ENCODE measurements around the gene FAM20C. TPM values are rescaled to one million over a fixed set of nuclear protein-coding genes. Genes with fewer than 3 reads are reported as not detected.

FAM20C gene
- total and polyA plus RNA-seq, 4 donors = 11.3 to 104 (median 57.5) TPM

DNA sequence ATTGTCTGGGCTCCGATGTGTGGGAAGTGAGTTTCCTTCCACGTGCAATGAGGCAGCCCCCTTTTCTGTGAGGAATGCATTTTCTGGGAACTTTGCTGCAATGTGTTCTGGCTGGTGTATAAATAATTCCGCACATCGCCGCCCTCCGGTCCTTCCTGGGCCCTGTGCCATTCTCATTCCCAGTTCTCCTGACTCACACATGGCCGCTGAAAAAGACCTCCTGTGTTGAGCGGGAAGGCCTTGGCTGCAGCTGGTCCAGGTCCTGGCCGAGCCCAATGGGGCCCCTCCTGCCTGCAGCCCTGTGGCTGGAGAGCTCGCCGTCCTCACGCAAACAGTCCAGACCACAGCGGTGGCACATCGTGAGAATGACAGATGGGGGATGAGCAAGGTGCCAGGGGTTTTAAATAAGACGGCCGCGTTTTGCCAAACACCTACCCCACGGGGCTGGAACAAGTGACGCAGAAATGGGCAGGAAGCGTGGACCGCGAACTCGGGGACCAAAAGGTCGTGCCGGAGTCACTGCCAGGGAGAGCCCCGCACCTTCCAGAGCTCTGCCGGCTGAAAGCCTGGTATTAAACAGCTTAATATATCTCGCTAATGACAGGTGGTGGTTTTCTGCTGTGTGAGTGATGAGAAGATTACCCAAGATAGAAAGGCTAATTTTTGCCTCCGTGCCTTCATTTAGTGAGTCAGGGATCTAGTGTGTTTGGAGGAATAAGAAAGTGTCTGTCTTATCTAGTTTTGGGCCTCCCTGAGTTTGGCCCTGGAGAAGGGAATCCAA lies 37.0 kb downstream of the FAM20C start:
- Histone ChIP-seq H3K27me3 (ENCODE audit: control insufficient read depth in 1 of 2, insufficient read depth in 2 of 2, low read length in 1 of 2) (no peaks in the 10 kb centered on the region), H3K27ac (ENCODE audit: low read depth in 1 of 2, low read length in 2 of 2) (peak overlapping the region in 1 of 2 donors; percentile 69), H3K4me3 (ENCODE audit: low read length in 2 of 2) (no peak overlapping the region), H3K4me1 (ENCODE audit: control insufficient read depth in 1 of 2, insufficient read depth in 2 of 2, low read length in 2 of 2) (no peaks in the 10 kb centered on the region), H3K9me3 (ENCODE audit: control insufficient read depth, low read length) (no peaks in the 10 kb centered on the region), H3K36me3 (ENCODE audit: control insufficient read depth in 1 of 2, insufficient read depth in 2 of 2, low read length in 1 of 2) (no peaks in the 10 kb centered on the region)
- intact Hi-C loops (cut with DNase I) = loop anchor here in 1 of 2 donors (5.0 kb wide), 1 partner anchor 37 kb away; the partner anchor contains the start of gene FAM20C
- DNase-seq = peak; percentile 93 to 94
- ATAC-seq (ENCODE audit: low FRiP score) = peak; percentile 87
- 12 to 18% methylated on average over 29 of the region's 29 CpGs for WGBS, 2 donors

- Histone ChIP-seq H3K27ac (ENCODE audit: low read depth in 1 of 2, low read length in 2 of 2) (peak overlapping the region in 1 of 2 donors; percentile 23), H3K4me3 (ENCODE audit: low read length in 2 of 2) (no peak overlapping the region), H3K27me3 (ENCODE audit: control insufficient read depth in 1 of 2, insufficient read depth in 2 of 2, low read length in 1 of 2) (no peaks in the 10 kb centered on the region), H3K9me3 (ENCODE audit: control insufficient read depth, low read length) (no peaks in the 10 kb centered on the region), H3K4me1 (ENCODE audit: control insufficient read depth in 1 of 2, insufficient read depth in 2 of 2, low read length in 2 of 2) (no peaks in the 10 kb centered on the region), H3K36me3 (ENCODE audit: control insufficient read depth in 1 of 2, insufficient read depth in 2 of 2, low read length in 1 of 2) (no peaks in the 10 kb centered on the region)
- 87 to 88% methylated on average over 17 of the region's 17 CpGs for WGBS, 2 donors
- intact Hi-C loops (cut with DNase I) = loop anchor here in 1 of 2 donors (5.0 kb wide), 1 partner anchor 83 kb away; no protein-coding TSS in a partner anchor
- ATAC-seq (ENCODE audit: low FRiP score) (no peak), DNase-seq (no peak)
These were observed 37.9 kb downstream of the FAM20C start for GRCh38 chr7:230274-230673.

DNA sequence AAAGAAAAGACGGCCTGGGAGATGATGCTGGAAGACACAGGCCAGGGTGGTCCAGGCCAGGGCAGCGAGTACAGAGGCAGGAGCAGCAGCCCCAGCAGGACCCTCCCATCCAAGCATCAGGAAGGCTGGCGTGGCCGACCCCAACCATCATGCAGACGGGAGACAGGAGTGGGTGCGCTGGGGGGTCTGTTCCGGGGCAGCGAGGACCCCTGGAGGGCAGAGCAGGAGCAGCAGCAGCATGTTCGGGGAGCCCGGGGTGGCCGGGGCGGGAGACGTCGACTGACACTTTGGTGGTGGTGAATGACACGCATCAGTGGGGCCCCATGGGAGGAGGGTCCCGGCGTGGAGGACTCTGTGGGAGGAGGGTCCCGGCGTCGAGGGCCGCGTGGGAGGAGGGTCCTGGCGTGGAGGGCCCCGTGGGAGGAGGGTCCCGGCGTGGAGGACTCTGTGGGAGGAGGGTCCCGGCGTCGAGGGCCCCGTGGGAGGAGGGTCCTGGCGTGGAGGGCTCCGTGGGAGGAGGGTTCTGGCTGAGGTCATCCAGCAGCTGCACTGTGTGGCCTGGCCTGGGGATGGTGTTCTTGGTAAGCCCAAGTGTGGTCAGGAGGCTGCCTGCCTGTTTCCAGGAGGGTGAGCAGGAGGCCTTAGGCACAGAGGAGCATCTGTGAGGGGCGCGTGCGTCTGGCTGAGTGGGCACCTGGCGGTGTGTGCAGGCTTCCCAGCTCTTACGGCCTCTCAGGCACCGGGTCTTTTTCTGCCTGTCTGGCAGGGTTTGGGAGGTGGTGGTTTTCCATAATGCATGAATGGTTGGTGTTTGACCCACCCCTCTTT lies 38.9 kb downstream of the FAM20C start:
- no peaks in the 10 kb centered on the region for H3K27me3 ChIP-seq (ENCODE audit: control insufficient read depth in 1 of 2, insufficient read depth in 2 of 2, low read length in 1 of 2)
- 90 to 91% methylated on average over 35 to 38 of the region's 38 CpGs for WGBS, 2 donors
- ATAC-seq (ENCODE audit: low FRiP score) = no peak
- H3K27ac ChIP-seq (ENCODE audit: low read depth in 1 of 2, low read length in 2 of 2) = peak overlapping the region in 1 of 2 donors; percentile 9
- intact Hi-C loops (cut with DNase I) = loop anchor here in 1 of 2 donors (5.0 kb wide), 1 partner anchor 84 kb away; no protein-coding TSS in a partner anchor
- H3K4me1 ChIP-seq (ENCODE audit: control insufficient read depth in 1 of 2, insufficient read depth in 2 of 2, low read length in 2 of 2) = no peaks in the 10 kb centered on the region
- no peak overlapping the region for H3K4me3 ChIP-seq (ENCODE audit: low read length in 2 of 2)
- no peaks in the 10 kb centered on the region for H3K9me3 ChIP-seq (ENCODE audit: control insufficient read depth, low read length)
- no peak for DNase-seq
- no peaks in the 10 kb centered on the region for H3K36me3 ChIP-seq (ENCODE audit: control insufficient read depth in 1 of 2, insufficient read depth in 2 of 2, low read length in 1 of 2)

- intact Hi-C loops (cut with DNase I) = loop anchor here in 1 of 2 donors (5.0 kb wide), 1 partner anchor 85 kb away; no protein-coding TSS in a partner anchor
- DNase-seq (no peak), ATAC-seq (ENCODE audit: low FRiP score) (no peak)
- Histone ChIP-seq H3K27me3 (ENCODE audit: control insufficient read depth in 1 of 2, insufficient read depth in 2 of 2, low read length in 1 of 2) (no peaks in the 10 kb centered on the region), H3K4me3 (ENCODE audit: low read length in 2 of 2) (no peak overlapping the region), H3K36me3 (ENCODE audit: control insufficient read depth in 1 of 2, insufficient read depth in 2 of 2, low read length in 1 of 2) (no peaks in the 10 kb centered on the region), H3K9me3 (ENCODE audit: control insufficient read depth, low read length) (no peaks in the 10 kb centered on the region), H3K4me1 (ENCODE audit: control insufficient read depth in 1 of 2, insufficient read depth in 2 of 2, low read length in 2 of 2) (no peaks in the 10 kb centered on the region), H3K27ac (ENCODE audit: low read depth in 1 of 2, low read length in 2 of 2) (peak overlapping the region in 1 of 2 donors; percentile 72)
- WGBS, 2 donors = 85 to 88% methylated on average over 21 of the region's 21 CpGs
These were observed 39.5 kb downstream of the FAM20C start for GRCh38 chr7:231858-232246.

DNA sequence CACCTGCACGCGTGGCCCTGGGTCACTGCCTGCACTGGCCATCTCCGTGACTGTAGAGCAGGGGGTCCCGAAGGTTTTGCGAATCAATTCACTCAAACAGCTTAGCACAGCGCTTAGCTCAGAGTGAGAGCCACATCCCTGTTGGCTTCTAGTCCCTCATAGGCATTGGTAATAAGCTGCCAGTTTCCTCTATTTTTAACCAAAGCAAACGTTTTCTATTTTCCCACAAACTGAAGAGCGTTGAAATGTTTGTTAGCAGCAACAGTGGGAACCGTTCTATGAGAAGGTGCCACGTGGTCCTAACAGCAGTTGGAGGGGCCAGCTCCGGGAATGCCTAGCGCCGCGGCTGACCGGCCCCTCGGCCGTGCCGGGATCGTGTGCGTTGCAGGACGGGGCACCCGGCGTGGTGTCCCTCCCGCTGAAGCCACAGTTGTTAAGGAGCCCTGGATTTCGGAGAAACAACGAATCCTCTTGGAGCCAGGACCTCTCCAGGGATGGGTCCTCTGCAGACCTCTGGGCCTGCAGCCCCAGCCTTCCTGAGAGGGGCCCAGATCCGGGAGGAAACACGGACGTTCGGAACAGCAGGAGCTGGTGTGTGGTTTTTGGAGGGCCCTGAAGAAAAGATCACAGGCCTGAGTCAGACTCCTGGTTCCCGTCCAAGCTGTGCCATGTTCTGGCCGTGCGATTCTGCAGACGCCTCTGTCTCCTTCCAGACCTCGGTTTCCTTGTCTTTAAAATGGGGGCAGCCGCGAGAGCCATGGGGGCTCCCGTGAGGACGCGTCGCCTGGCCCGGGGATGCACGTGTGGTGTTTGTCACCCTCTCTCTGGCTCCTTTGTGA lies 40.3 kb downstream of the FAM20C start:
- Histone ChIP-seq H3K27me3 (ENCODE audit: control insufficient read depth in 1 of 2, insufficient read depth in 2 of 2, low read length in 1 of 2) (no peaks in the 10 kb centered on the region), H3K36me3 (ENCODE audit: control insufficient read depth in 1 of 2, insufficient read depth in 2 of 2, low read length in 1 of 2) (no peaks in the 10 kb centered on the region), H3K4me1 (ENCODE audit: control insufficient read depth in 1 of 2, insufficient read depth in 2 of 2, low read length in 2 of 2) (no peaks in the 10 kb centered on the region), H3K4me3 (ENCODE audit: low read length in 2 of 2) (no peak overlapping the region), H3K27ac (ENCODE audit: low read depth in 1 of 2, low read length in 2 of 2) (peak overlapping the region; percentile 23 to 72), H3K9me3 (ENCODE audit: control insufficient read depth, low read length) (no peaks in the 10 kb centered on the region)
- ATAC-seq (ENCODE audit: low FRiP score) (peak; percentile 6), DNase-seq (peak; percentile 84 to 91)
- intact Hi-C loops (cut with DNase I) = loop anchor here in 1 of 2 donors (5.0 kb wide), 1 partner anchor 85 kb away; no protein-coding TSS in a partner anchor
- 9 to 13% methylated on average over 43 of the region's 43 CpGs for WGBS, 2 donors

DNA sequence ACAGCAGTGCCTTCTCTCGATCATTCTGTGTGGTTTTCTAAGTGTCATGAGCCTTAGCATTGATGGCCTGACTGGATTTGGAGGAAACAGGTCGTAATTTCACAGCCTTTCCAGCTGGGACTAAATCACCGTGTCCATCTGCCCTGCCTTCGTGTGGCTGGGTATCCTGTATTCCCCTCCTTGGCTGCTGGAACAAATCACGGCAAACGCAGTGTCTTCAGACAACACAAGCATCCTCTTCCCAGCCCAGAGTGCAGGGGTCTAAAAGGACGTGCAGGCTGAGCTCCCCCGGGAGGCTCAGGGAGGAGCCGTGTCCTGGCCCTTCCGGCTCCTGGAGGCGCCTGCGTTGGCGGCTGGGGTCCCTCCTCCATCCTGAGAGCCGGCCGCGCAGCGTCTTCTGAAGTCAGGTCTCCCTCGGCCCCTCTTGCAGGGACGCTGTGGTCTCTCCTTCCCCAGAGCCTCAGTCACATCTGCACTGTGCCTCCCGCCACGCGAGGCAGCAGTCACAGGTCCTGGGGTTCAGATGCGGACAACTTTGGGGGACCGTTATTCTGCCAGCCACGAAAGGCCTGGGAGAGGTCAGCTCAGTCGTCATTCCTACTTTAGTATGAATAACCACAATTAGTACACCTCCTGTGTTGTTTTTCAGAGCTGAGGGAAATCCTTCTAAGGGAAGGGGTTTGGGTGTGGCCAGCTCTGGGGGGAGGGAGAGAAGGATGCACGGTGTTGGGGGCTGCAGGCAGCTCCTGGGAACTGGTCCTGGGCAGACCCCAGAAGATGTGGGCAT lies 41.1 kb downstream of the FAM20C start:
- no peaks in the 10 kb centered on the region for H3K4me1 ChIP-seq (ENCODE audit: control insufficient read depth in 1 of 2, insufficient read depth in 2 of 2, low read length in 2 of 2)
- ATAC-seq (ENCODE audit: low FRiP score) = no peak

GRCh38 chr7:234051-234707 lies 41.8 kb downstream of the FAM20C start:
- H3K4me1 ChIP-seq (ENCODE audit: control insufficient read depth in 1 of 2, insufficient read depth in 2 of 2, low read length in 2 of 2) = no peaks in the 10 kb centered on the region
- WGBS, 2 donors = 42 to 51% methylated on average over 29 to 33 of the region's 33 CpGs
- no peaks in the 10 kb centered on the region for H3K36me3 ChIP-seq (ENCODE audit: control insufficient read depth in 1 of 2, insufficient read depth in 2 of 2, low read length in 1 of 2)
- ATAC-seq (ENCODE audit: low FRiP score) (peak; percentile 58), DNase-seq (peak in 1 of 2 donors; percentile 82)
- no peaks in the 10 kb centered on the region for H3K9me3 ChIP-seq (ENCODE audit: control insufficient read depth, low read length)
- no peaks in the 10 kb centered on the region for H3K27me3 ChIP-seq (ENCODE audit: control insufficient read depth in 1 of 2, insufficient read depth in 2 of 2, low read length in 1 of 2)
- H3K4me3 ChIP-seq (ENCODE audit: low read length in 2 of 2) = no peak overlapping the region
- intact Hi-C loops (cut with DNase I) = loop anchor here in 1 of 2 donors (5.0 kb wide), 1 partner anchor 87 kb away; no protein-coding TSS in a partner anchor
- H3K27ac ChIP-seq (ENCODE audit: low read depth in 1 of 2, low read length in 2 of 2) = peak overlapping the region; percentile 6 to 41

More for the DNA sequence above, 41.1 kb downstream of the FAM20C start:
- H3K4me3 ChIP-seq (ENCODE audit: low read length in 2 of 2) = no peak overlapping the region
- no peaks in the 10 kb centered on the region for H3K9me3 ChIP-seq (ENCODE audit: control insufficient read depth, low read length)
- no peaks in the 10 kb centered on the region for H3K36me3 ChIP-seq (ENCODE audit: control insufficient read depth in 1 of 2, insufficient read depth in 2 of 2, low read length in 1 of 2)
- intact Hi-C loops (cut with DNase I) = loop anchor here in 1 of 2 donors (5.0 kb wide), 1 partner anchor 86 kb away; no protein-coding TSS in a partner anchor
- no peaks in the 10 kb centered on the region for H3K27me3 ChIP-seq (ENCODE audit: control insufficient read depth in 1 of 2, insufficient read depth in 2 of 2, low read length in 1 of 2)
- H3K27ac ChIP-seq (ENCODE audit: low read depth in 1 of 2, low read length in 2 of 2) = peak overlapping the region in 1 of 2 donors; percentile 41
- WGBS, 2 donors = 85 to 87% methylated on average over 27 of the region's 27 CpGs
- no peak for DNase-seq

All from aorta (tissue), 5 donors.